GM12873 (cell line): Measurements from ENCODE around the gene EZR.

Experiments used
- CTCF ChIP-seq: IDR thresholded peaks from 2 replicates; pipeline ENCODE4 v1.5.1; 2012; ENCODE audit warnings: low read depth, mild to moderate bottlenecking, moderate library complexity, low read length, control low read depth; ENCODE audit not compliant: insufficient read depth; ENCODE audit errors: missing control alignments

EZR gene

GRCh38 chr6:158832026-158832425 is 12.9 kb upstream of the EZR start:
- no peak for TF ChIP-seq CTCF

GRCh38 chr6:158831571-158831970 is 12.4 kb upstream of the EZR start:
- no peak for TF ChIP-seq CTCF

GRCh38 chr6:158830736-158831135 is 11.6 kb upstream of the EZR start:
- TF ChIP-seq CTCF: no peak

GRCh38 chr6:158828807-158829206 is 9.6 kb upstream of the EZR start:
- no peak for TF ChIP-seq CTCF

- no peak for TF ChIP-seq CTCF
Measured at GRCh38 chr6:158826819-158827501, 7.8 kb upstream of the EZR start.

GRCh38 chr6:158825951-158826306 is 6.8 kb upstream of the EZR start:
- no peak for TF ChIP-seq CTCF

GRCh38 chr6:158825038-158825950 is 6.1 kb upstream of the EZR start:
- no peak for TF ChIP-seq CTCF
